GM12878 (cell line): Measurements from ENCODE around the gene GGCT. TPM values are rescaled to one million over a fixed set of nuclear protein-coding genes. Genes with fewer than 3 reads are reported as not detected.

Experiments
- ATAC-seq: fragments of 200-7000 bp; cut with Tn5 transposase; 3 replicates; pipeline ENCODE4 v1.9.1; 2020; ENCODE audit warnings: mild to moderate bottlenecking, moderate library complexity
- BruUV-seq: library from RNA; stranded (reverse); fragments of 400-500 nt; replicated peaks from 2 replicates; lab custom pipeline; 2021; lab: Mats Ljungman, UMichigan
- CTCF ChIA-PET: fragments of 300-600 bp; sonication (Branson Sonifier 250); formaldehyde crosslinking; extraction: SDS; loops from one replicate; lab custom pipeline; 2021; ENCODE audit warnings: inconsistent platforms; lab: Yijun Ruan, JAX
- POLR2A ChIA-PET: fragments of 350-600 bp; formaldehyde crosslinking; extraction: SDS; loops from one replicate; lab custom pipeline; 2021; ENCODE audit warnings: inconsistent platforms; lab: Charles Lee
- RAD21 ChIA-PET: fragments of 300-600 bp; sonication (Branson Sonifier 250); formaldehyde crosslinking; loops from one replicate; lab custom pipeline; 2023; ENCODE audit warnings: antibody characterized with exemption; ENCODE audit not compliant: unreplicated experiment; lab: Charles Lee
- SMC1A ChIA-PET: fragments of 300-600 bp; sonication (Branson Sonifier 250); formaldehyde crosslinking; loops from one replicate; lab custom pipeline; 2023; ENCODE audit not compliant: unreplicated experiment, uncharacterized antibody; lab: Charles Lee
- DNase-seq: peaks from one replicate; pipeline ENCODE4 v3.0.0-alpha.2; 2011; ENCODE audit warnings: low read depth, low spot score
- FAIRE-seq: peaks from 3 replicates; lab custom pipeline; 2011; peaks lifted over from hg19 to GRCh38; lab: Jason Lieb, UNC
- H2AFZ ChIP-seq: 2 replicates; pipeline ENCODE4 v1.6.0; 2011; ENCODE audit warnings: low read depth, low read length, control low read depth; ENCODE audit not compliant: control insufficient read depth
- H3K27ac ChIP-seq: 2 replicates; pipeline ENCODE4 v1.5.1; 2011; ENCODE audit warnings: control low read depth; ENCODE audit not compliant: control insufficient read depth, insufficient read depth
- H3K27me3 ChIP-seq, 2 experiments: replicated peaks in 1 of 2; 2 replicates each; pipeline versions ENCODE4 v1.6.0 to v1.6.1; 2011; ENCODE audit warnings: low read length in 1 of 2; ENCODE audit not compliant: control insufficient read depth in 2 of 2, insufficient read depth in 2 of 2
- H3K36me3 ChIP-seq, 2 experiments: 2 replicates each; pipeline ENCODE4 v1.5.1; 2011; ENCODE audit warnings: low read length in 1 of 2; ENCODE audit not compliant: control insufficient read depth in 2 of 2, insufficient read depth in 2 of 2
- H3K4me1 ChIP-seq: 2 replicates; pipeline ENCODE4 v1.6.1; 2011; ENCODE audit warnings: mild to moderate bottlenecking, low read length, moderate library complexity, mixed read lengths; ENCODE audit not compliant: control insufficient read depth, insufficient read depth
- H3K4me2 ChIP-seq: 2 replicates; pipeline ENCODE4 v1.6.0; 2011; ENCODE audit warnings: control low read depth; ENCODE audit not compliant: control insufficient read depth, insufficient read depth
- H3K4me3 ChIP-seq: fragments of 200-600 bp; sonication (generic); 2 replicates; pipeline ENCODE4 v1.5.1; 2016
- H3K79me2 ChIP-seq: 2 replicates; pipeline ENCODE4 v1.6.0; 2011; ENCODE audit warnings: low read length; ENCODE audit not compliant: control insufficient read depth, insufficient read depth
- H3K9ac ChIP-seq: 2 replicates; pipeline ENCODE4 v1.8.0; 2011; ENCODE audit warnings: low read length, control low read depth, mixed read lengths; ENCODE audit not compliant: control insufficient read depth, insufficient read depth
- H3K9me3 ChIP-seq: replicated peaks from 3 replicates; pipeline ENCODE4 v1.5.1; 2011; ENCODE audit warnings: mild to moderate bottlenecking, low read length; ENCODE audit not compliant: control insufficient read depth, insufficient read depth
- H4K20me1 ChIP-seq: 2 replicates; pipeline ENCODE4 v1.6.0; 2011; ENCODE audit not compliant: control insufficient read depth, insufficient read depth
- CREB1 ChIP-seq: IDR thresholded peaks from 2 replicates; pipeline ENCODE4 v1.6.1; 2012; ENCODE audit warnings: low read depth, mild to moderate bottlenecking, inconsistent platforms
- CREM ChIP-seq: IDR thresholded peaks from 2 replicates; pipeline ENCODE4 v1.6.1; 2014; ENCODE audit warnings: antibody characterized with exemption, low read depth
- EP300 ChIP-seq, 2 experiments: fragments of 150-350 bp in 1 of 2; IDR thresholded peaks; 2 replicates each; pipeline ENCODE4 v1.6.1; 2011 to 2012; ENCODE audit warnings: low read depth in 2 of 2, low read length in 2 of 2, borderline replicate concordance in 1 of 2, improper control_type of control experiment in 1 of 2, inconsistent platforms in 1 of 2; ENCODE audit not compliant: control insufficient read depth in 1 of 2
- ETV6 ChIP-seq, 2 experiments: fragments of 450-650 bp in 1 of 2; IDR thresholded peaks in 1 of 2; conservative IDR thresholded peaks in 1 of 2; 2 replicates each; pipeline ENCODE4 v1.6.1; 2014; ENCODE audit warnings: antibody characterized with exemption in 1 of 2, borderline replicate concordance in 1 of 2, low read depth in 1 of 2, mild to moderate bottlenecking in 1 of 2, moderate library complexity in 1 of 2
- KLF5 ChIP-seq: fragments of 450-650 bp; IDR thresholded peaks from 2 replicates; pipeline ENCODE4 v1.6.1; 2014; ENCODE audit warnings: mild to moderate bottlenecking; ENCODE audit not compliant: partially characterized antibody
- MAX ChIP-seq: IDR thresholded peaks from 2 replicates; pipeline ENCODE4 v1.6.1; 2012; ENCODE audit warnings: low read depth, low read length, improper control_type of control experiment
- MXI1 ChIP-seq: fragments of 150-350 bp; IDR thresholded peaks from 2 replicates; pipeline ENCODE4 v1.6.1; 2011; ENCODE audit warnings: low read depth, mild to moderate bottlenecking, inconsistent platforms, low read length, improper control_type of control experiment
- MYB ChIP-seq: fragments of 150-350 bp; IDR thresholded peaks from 2 replicates; pipeline ENCODE4 v1.6.1; 2014; ENCODE audit warnings: mild to moderate bottlenecking, low read depth, low read length, borderline replicate concordance
- NBN ChIP-seq: fragments of 450-650 bp; IDR thresholded peaks from 2 replicates; pipeline ENCODE4 v1.6.1; 2016
- POLR2A ChIP-seq: IDR thresholded peaks from 2 replicates; pipeline ENCODE4 v1.6.1; 2011; ENCODE audit warnings: low read depth, mild to moderate bottlenecking, low read length
- RAD21 ChIP-seq: IDR thresholded peaks from 2 replicates; pipeline ENCODE4 v1.6.1; 2011; ENCODE audit warnings: mild to moderate bottlenecking, low read depth, low read length, moderate library complexity; ENCODE audit not compliant: insufficient read depth
- RUNX3 ChIP-seq: IDR thresholded peaks from 2 replicates; pipeline ENCODE4 v1.6.1; 2012; ENCODE audit warnings: low read length, inconsistent platforms
- USF1 ChIP-seq: IDR thresholded peaks from 2 replicates; pipeline ENCODE4 v1.6.1; 2011; ENCODE audit warnings: borderline replicate concordance, low read depth, mild to moderate bottlenecking, moderate library complexity, mixed read lengths, low read length; ENCODE audit not compliant: insufficient read depth; ENCODE audit errors: extremely low read length
- YBX1 ChIP-seq: fragments of 450-650 bp; IDR thresholded peaks from 2 replicates; pipeline ENCODE4 v1.6.1; 2016; ENCODE audit warnings: antibody characterized with exemption
- ZNF592 ChIP-seq: fragments of 450-650 bp; IDR thresholded peaks from 2 replicates; pipeline ENCODE4 v1.6.1; 2017; ENCODE audit warnings: mild to moderate bottlenecking, moderate library complexity
- ZNF687 ChIP-seq: fragments of 450-650 bp; IDR thresholded peaks from 2 replicates; pipeline ENCODE4 v1.6.1; 2017; ENCODE audit warnings: mild to moderate bottlenecking, moderate library complexity
- ZSCAN29 ChIP-seq: fragments of 450-650 bp; IDR thresholded peaks from 2 replicates; pipeline ENCODE4 v1.6.1; 2017; ENCODE audit warnings: mild to moderate bottlenecking, moderate library complexity
- WGBS: methylation state at CpG from one replicate; pipeline ENCODE4 v1.1.6; 2016; ENCODE audit warnings: low lambda C conversion rate; ENCODE audit not compliant: insufficient replicate concordance, insufficient coverage; ENCODE audit errors: missing lambda C conversion rate; 5-methylcytosine and 5-hydroxymethylcytosine counted together
- in situ Hi-C: fragments of 300-500 bp; cut with MboI; formaldehyde crosslinking; loops from 9 replicates; pipeline ENCODE4 v1.14.3; 2018; ENCODE audit warnings: mixed read lengths
- intact Hi-C: fragments of 100-400 bp; cut with micrococcal nuclease; formaldehyde crosslinking; loops from one replicate; pipeline ENCODE4 v1.14.2; 2022; ENCODE audit not compliant: unreplicated experiment
- polyA plus RNA-seq, 11 experiments: library from polyadenylated mRNA; depleted of rRNA in 4 of 11; unstranded in 6 of 11; stranded (reverse) in 5 of 11; fragments of >200 nt; fragmentation: Nextera tagmentation in 4 of 11; fragmentation: Illumina TruSeq in 1 of 11; extraction: Ambion mirVana in 4 of 11; extraction: Trizol in 1 of 11; gene quantifications; 1 replicate in 1 of 11; 2 replicates in 10 of 11; pipeline versions ENCODE4 v1.2.1 to v1.2.3, GENCODE V29; 2011 to 2016; ENCODE audit warnings: inconsistent platforms in 2 of 11, missing spikeins in 2 of 11, low read depth in 1 of 11
- total RNA-seq, 4 experiments: library from RNA; depleted of rRNA in 3 of 4; stranded (reverse); fragments of >200 nt in 3 of 4; fragmentation: Illumina TruSeq in 1 of 4; extraction: Trizol in 1 of 4; gene quantifications; 2 replicates each; pipeline versions ENCODE4 v1.2.1 to v1.2.3, GENCODE V29; 2013 to 2021

GGCT gene
- total and polyA plus RNA-seq, 10 of the 15 experiments (the other 5 are each of a cell fraction or from before 2014, with no cell fraction given) = 57.0 to 215 (median 92.3) TPM

GRCh38 chr7:30530373-30530772 is 25.7 kb upstream of the GGCT start:
- BruUV-seq = no TSS peak
- no peaks in the 10 kb centered on the region for H3K79me2 ChIP-seq
- ChIA-PET SMC1A (no interaction called here), POLR2A (no interaction called here), RAD21 (no interaction called here), CTCF (no interaction called here)
- no peak overlapping the region for H3K4me2 ChIP-seq
- 100% methylated on average over 1 of the region's 1 CpG for WGBS
- no peak overlapping the region for H3K4me3 ChIP-seq
- H3K9me3 ChIP-seq = no peaks in the 10 kb centered on the region
- FAIRE-seq (no peak), ATAC-seq (no peak), DNase-seq (no peak)
- H3K36me3 ChIP-seq = no peaks in the 10 kb centered on the region
- in situ Hi-C loops (no loop called here), intact Hi-C loops (no loop called here)
- H3K27me3 ChIP-seq = no peaks in the 10 kb centered on the region
- H3K4me1 ChIP-seq = no peaks in the 10 kb centered on the region
- no peak overlapping the region for H3K9ac ChIP-seq
- H4K20me1 ChIP-seq = no peaks in the 10 kb centered on the region
- H2AFZ ChIP-seq = no peak overlapping the region
- H3K27ac ChIP-seq = no peak overlapping the region
- no peak for TF ChIP-seq ZNF592
- no peak for TF ChIP-seq MAX
- no peak for TF ChIP-seq KLF5
- TF ChIP-seq MYB = no peak
- no peak for TF ChIP-seq POLR2A
- no peak for TF ChIP-seq USF1
- TF ChIP-seq RUNX3 = no peak
- TF ChIP-seq EP300 (IDR thresholded peaks at IDR 0.05; ENCODE audit: borderline replicate concordance in 1 of 2, control insufficient read depth in 1 of 2, low read depth in 2 of 2, low read length in 2 of 2) = no peak
- no peak for TF ChIP-seq CREM
- no peak for TF ChIP-seq CREB1
- no peak for TF ChIP-seq RAD21
- TF ChIP-seq ETV6 (conservative IDR thresholded peaks at IDR 0.05 in 1 of 2, IDR thresholded peaks at IDR 0.05 in 1 of 2; ENCODE audit: borderline replicate concordance in 1 of 2, low read depth in 1 of 2) = no peak
- no peak for TF ChIP-seq ZNF687
- no peak for TF ChIP-seq MXI1
- TF ChIP-seq NBN = no peak
- no peak for TF ChIP-seq YBX1
- no peak for TF ChIP-seq ZSCAN29
